ENCODE results near the gene MON1A.

Gene MON1A

GRCh38 chr3:49911611-49912010 lies 18.0 kb downstream of the MON1A start:
- Histone ChIP-seq H3K4me3 (ENCODE audit: low read length) (no peak overlapping the region), H3K36me3 (replicated peaks; ENCODE audit: low read depth, low read length) (peaks cover 4% of the 10 kb centered on the region), H3K9ac (ENCODE audit: low read length) (no peak overlapping the region), H3K27me3 (ENCODE audit: low read depth, low read length) (no peaks in the 10 kb centered on the region), H2AFZ (ENCODE audit: low read depth, low read length) (no peak overlapping the region), H4K20me1 (ENCODE audit: insufficient read depth, low read length) (no peaks in the 10 kb centered on the region), H3K4me1 (ENCODE audit: low read length) (peaks cover under 1% of the 10 kb centered on the region), H3K4me2 (ENCODE audit: low read length) (no peak overlapping the region), H3K79me2 (ENCODE audit: low read length) (no peaks in the 10 kb centered on the region), H3K27ac (ENCODE audit: low read length) (no peak overlapping the region), H3K9me3 (ENCODE audit: insufficient read depth, low read length) (no peaks in the 10 kb centered on the region)
- no peak for TF ChIP-seq EZH2phosphoT487 (IDR thresholded peaks at IDR 0.05; ENCODE audit: low read depth)

DNA sequence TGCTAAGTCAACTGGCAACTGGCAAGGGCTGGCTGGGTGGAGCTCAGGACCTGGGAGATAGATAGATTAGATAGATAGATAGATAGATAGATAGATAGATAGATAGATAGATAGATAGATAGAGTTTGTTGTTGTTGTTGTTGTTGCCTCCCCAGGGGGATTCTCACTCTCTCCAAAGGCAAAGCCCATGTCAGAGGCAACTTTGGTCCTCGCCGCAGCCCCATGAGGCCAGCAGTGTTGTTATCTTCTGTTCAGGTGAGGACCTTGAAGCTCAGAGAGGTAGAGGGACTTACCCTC lies 18.5 kb downstream of the MON1A start:
- no peak overlapping the region for H3K9ac ChIP-seq (ENCODE audit: low read length)
- TF ChIP-seq, protein P1, sequence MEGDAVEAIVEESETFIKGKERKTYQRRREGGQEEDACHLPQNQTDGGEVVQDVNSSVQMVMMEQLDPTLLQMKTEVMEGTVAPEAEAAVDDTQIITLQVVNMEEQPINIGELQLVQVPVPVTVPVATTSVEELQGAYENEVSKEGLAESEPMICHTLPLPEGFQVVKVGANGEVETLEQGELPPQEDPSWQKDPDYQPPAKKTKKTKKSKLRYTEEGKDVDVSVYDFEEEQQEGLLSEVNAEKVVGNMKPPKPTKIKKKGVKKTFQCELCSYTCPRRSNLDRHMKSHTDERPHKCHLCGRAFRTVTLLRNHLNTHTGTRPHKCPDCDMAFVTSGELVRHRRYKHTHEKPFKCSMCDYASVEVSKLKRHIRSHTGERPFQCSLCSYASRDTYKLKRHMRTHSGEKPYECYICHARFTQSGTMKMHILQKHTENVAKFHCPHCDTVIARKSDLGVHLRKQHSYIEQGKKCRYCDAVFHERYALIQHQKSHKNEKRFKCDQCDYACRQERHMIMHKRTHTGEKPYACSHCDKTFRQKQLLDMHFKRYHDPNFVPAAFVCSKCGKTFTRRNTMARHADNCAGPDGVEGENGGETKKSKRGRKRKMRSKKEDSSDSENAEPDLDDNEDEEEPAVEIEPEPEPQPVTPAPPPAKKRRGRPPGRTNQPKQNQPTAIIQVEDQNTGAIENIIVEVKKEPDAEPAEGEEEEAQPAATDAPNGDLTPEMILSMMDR (IDR thresholded peaks at IDR 0.05; ENCODE audit: low read depth, low read length), result no peak
- TF ChIP-seq EZH2phosphoT487 (IDR thresholded peaks at IDR 0.05; ENCODE audit: low read depth), result no peak
- H3K9me3 ChIP-seq (ENCODE audit: insufficient read depth, low read length), result no peaks in the 10 kb centered on the region
- H4K20me1 ChIP-seq (ENCODE audit: insufficient read depth, low read length), result no peaks in the 10 kb centered on the region
- H3K79me2 ChIP-seq (ENCODE audit: low read length), result no peaks in the 10 kb centered on the region
- peaks cover 4% of the 10 kb centered on the region for H3K36me3 ChIP-seq (replicated peaks; ENCODE audit: low read depth, low read length)
- no peak overlapping the region for H3K4me2 ChIP-seq (ENCODE audit: low read length)
- no peak overlapping the region for H3K4me3 ChIP-seq (ENCODE audit: low read length)
- H2AFZ ChIP-seq (ENCODE audit: low read depth, low read length), result no peak overlapping the region
- H3K27me3 ChIP-seq (ENCODE audit: low read depth, low read length), result no peaks in the 10 kb centered on the region
- no peak overlapping the region for H3K27ac ChIP-seq (ENCODE audit: low read length)
- H3K4me1 ChIP-seq (ENCODE audit: low read length), result peaks cover 6% of the 10 kb centered on the region

- H3K27ac ChIP-seq (ENCODE audit: low read length), result no peak overlapping the region
- no peak overlapping the region for H3K9ac ChIP-seq (ENCODE audit: low read length)
- no peak for TF ChIP-seq EZH2phosphoT487 (IDR thresholded peaks at IDR 0.05; ENCODE audit: low read depth)
- TF ChIP-seq, protein P1 (IDR thresholded peaks at IDR 0.05; ENCODE audit: low read depth, low read length), result no peak
- no peaks in the 10 kb centered on the region for H3K79me2 ChIP-seq (ENCODE audit: low read length)
- peaks cover 11% of the 10 kb centered on the region for H3K4me1 ChIP-seq (ENCODE audit: low read length)
- H3K27me3 ChIP-seq (ENCODE audit: low read depth, low read length), result no peaks in the 10 kb centered on the region
- no peak overlapping the region for H3K4me2 ChIP-seq (ENCODE audit: low read length)
- H3K4me3 ChIP-seq (ENCODE audit: low read length), result no peak overlapping the region
- peaks cover 4% of the 10 kb centered on the region for H3K36me3 ChIP-seq (replicated peaks; ENCODE audit: low read depth, low read length)
- no peaks in the 10 kb centered on the region for H3K9me3 ChIP-seq (ENCODE audit: insufficient read depth, low read length)
- H2AFZ ChIP-seq (ENCODE audit: low read depth, low read length), result no peak overlapping the region
- H4K20me1 ChIP-seq (ENCODE audit: insufficient read depth, low read length), result no peaks in the 10 kb centered on the region
These were observed 19.0 kb downstream of the MON1A start for GRCh38 chr3:49910409-49911123.

GRCh38 chr3:49908373-49909199 lies 21.0 kb downstream of the MON1A start:
- Histone ChIP-seq H3K4me2 (ENCODE audit: low read length) (no peak overlapping the region), H3K36me3 (replicated peaks; ENCODE audit: low read depth, low read length) (peaks cover 4% of the 10 kb centered on the region), H4K20me1 (ENCODE audit: insufficient read depth, low read length) (no peaks in the 10 kb centered on the region), H3K27me3 (ENCODE audit: low read depth, low read length) (no peaks in the 10 kb centered on the region), H3K9ac (ENCODE audit: low read length) (no peak overlapping the region), H2AFZ (ENCODE audit: low read depth, low read length) (no peak overlapping the region), H3K27ac (ENCODE audit: low read length) (no peak overlapping the region), H3K4me1 (ENCODE audit: low read length) (peaks cover 23% of the 10 kb centered on the region), H3K9me3 (ENCODE audit: insufficient read depth, low read length) (no peaks in the 10 kb centered on the region), H3K4me3 (ENCODE audit: low read length) (no peak overlapping the region), H3K79me2 (ENCODE audit: low read length) (no peaks in the 10 kb centered on the region)
- TF ChIP-seq EZH2phosphoT487 (IDR thresholded peaks at IDR 0.05; ENCODE audit: low read depth), result no peak
- TF ChIP-seq, protein P1 (IDR thresholded peaks at IDR 0.05; ENCODE audit: low read depth, low read length), result no peak
